ENCODE results near the gene PAQR9. TPM values are rescaled to one million over a fixed set of nuclear protein-coding genes. Genes with fewer than 3 reads are reported as not detected.

PAQR9 gene
- total and polyA plus RNA-seq, 2 of the 13 experiments (the other 11 are each of a cell fraction or from before 2014, with no cell fraction given): 3.7 to 10.3 TPM

GRCh38 chr3:142962520-142963233, 797 bp downstream of the PAQR9 start (continued):
- no peak for TF ChIP-seq ZNF615 (CRISPR knock-in tag; IDR thresholded peaks at IDR 0.05; ENCODE audit: borderline replicate concordance)
- no peak for TF ChIP-seq ZSCAN12 (CRISPR knock-in tag; IDR thresholded peaks at IDR 0.05)
- TF ChIP-seq SCMH1 (CRISPR knock-in tag; IDR thresholded peaks at IDR 0.05; ENCODE audit: borderline replicate concordance): no peak
- no peak for TF ChIP-seq ZNF121 (CRISPR knock-in tag; IDR thresholded peaks at IDR 0.05)
- no peak for TF ChIP-seq TP53 (CRISPR knock-in tag; conservative IDR thresholded peaks at IDR 0.05)
- no peak for TF ChIP-seq ZNF275 (CRISPR knock-in tag; IDR thresholded peaks at IDR 0.05; ENCODE audit: borderline replicate concordance)
- no peak for TF ChIP-seq ZNF383 (CRISPR knock-in tag; IDR thresholded peaks at IDR 0.05; ENCODE audit: borderline replicate concordance)
- TF ChIP-seq ZNF207 (IDR thresholded peaks at IDR 0.05; ENCODE audit: borderline replicate concordance): no peak
- TF ChIP-seq FOXA3 (CRISPR knock-in tag; IDR thresholded peaks at IDR 0.05): no peak
- TF ChIP-seq ZNF530 (CRISPR knock-in tag; IDR thresholded peaks at IDR 0.05; ENCODE audit: low read depth): no peak
- TF ChIP-seq ZHX1 (CRISPR knock-in tag; IDR thresholded peaks at IDR 0.05; ENCODE audit: low read depth): peak; percentile 99
- TF ChIP-seq DBP (CRISPR knock-in tag; IDR thresholded peaks at IDR 0.05; ENCODE audit: not compliant biosample characterization): no peak
- TF ChIP-seq FOSL1 (CRISPR knock-in tag; IDR thresholded peaks at IDR 0.05; ENCODE audit: borderline replicate concordance): no peak
- TF ChIP-seq ZNF264 (CRISPR knock-in tag; IDR thresholded peaks at IDR 0.05): no peak
- no peak for TF ChIP-seq TSC22D2 (CRISPR knock-in tag; IDR thresholded peaks at IDR 0.05; ENCODE audit: borderline replicate concordance)
- no peak for TF ChIP-seq HNRNPK (IDR thresholded peaks at IDR 0.05; ENCODE audit: low read depth, low read length, poor library complexity, severe bottlenecking)
- TF ChIP-seq SIX1 (CRISPR knock-in tag; IDR thresholded peaks at IDR 0.05; ENCODE audit: borderline replicate concordance): no peak
- no peak for TF ChIP-seq ISL2 (CRISPR knock-in tag; IDR thresholded peaks at IDR 0.05)
- no peak; the same call in 1 of the 2 replicates for TF ChIP-seq KLF15 (CRISPR knock-in tag; IDR thresholded peaks at IDR 0.05; ENCODE audit: borderline replicate concordance)
- TF ChIP-seq KAT2B (IDR thresholded peaks at IDR 0.05; ENCODE audit: borderline replicate concordance, low read depth, low read length): no peak
- TF ChIP-seq TEAD2 (CRISPR knock-in tag; IDR thresholded peaks at IDR 0.05): no peak
- TF ChIP-seq CENPX (CRISPR knock-in tag; IDR thresholded peaks at IDR 0.05): no peak
- TF ChIP-seq ZNF691 (CRISPR knock-in tag; IDR thresholded peaks at IDR 0.05; ENCODE audit: borderline replicate concordance, low read depth): no peak
- TF ChIP-seq GFI1 (CRISPR knock-in tag; IDR thresholded peaks at IDR 0.05; ENCODE audit: borderline replicate concordance): no peak
